Measurements from ENCODE around the gene RSRP1.
"Not testable (repeated sequence)": the region's sequence is repeated elsewhere in the genome, so short reads cannot be mapped to it uniquely, and the experiment has no call there.

Gene RSRP1

GRCh38 chr1:25247024-25247828 is at the start of gene RSRP1:
RSRP1 (minus strand) TSS chr1:25247454; CDS start chr1:25246963, 491 bp downstream.
- peak; percentile 90 for DNase-seq

GRCh38 chr1:25296501-25296900 is 49.2 kb upstream of the RSRP1 start:
- DNase-seq: not testable (repeated sequence)

- not testable (repeated sequence) for DNase-seq
Measured at GRCh38 chr1:25294889-25295826, 47.9 kb upstream of the RSRP1 start.

- not testable (repeated sequence) for DNase-seq
Measured at GRCh38 chr1:25293426-25293825, 46.2 kb upstream of the RSRP1 start.

- DNase-seq: not testable (repeated sequence)
Measured at GRCh38 chr1:25290043-25290442, 42.8 kb upstream of the RSRP1 start.

GRCh38 chr1:25288573-25289101 is 41.4 kb upstream of the RSRP1 start:
- DNase-seq: not testable (repeated sequence)

GRCh38 chr1:25287164-25287563 is 39.9 kb upstream of the RSRP1 start:
- DNase-seq: peak; percentile 17

- not testable (repeated sequence) for DNase-seq
Measured at GRCh38 chr1:25285862-25286261, 38.6 kb upstream of the RSRP1 start.

GRCh38 chr1:25279693-25280111 is 32.4 kb upstream of the RSRP1 start:
- not testable (repeated sequence) for DNase-seq

- DNase-seq: not testable (repeated sequence)
Measured at GRCh38 chr1:25278790-25279189, 31.5 kb upstream of the RSRP1 start.

GRCh38 chr1:25278358-25278757 is 31.1 kb upstream of the RSRP1 start:
- not testable (repeated sequence) for DNase-seq

GRCh38 chr1:25277295-25277694 is 30.0 kb upstream of the RSRP1 start:
- DNase-seq: not testable (repeated sequence)

- DNase-seq: not testable (repeated sequence)
Measured at GRCh38 chr1:25275648-25276047, 28.4 kb upstream of the RSRP1 start.

GRCh38 chr1:25272238-25272637 is 25.0 kb upstream of the RSRP1 start, which contains the start of gene RHD:
RHD (plus strand) TSS chr1:25272509; CDS start chr1:25272548, 39 bp downstream.
- DNase-seq: not testable (repeated sequence)

GRCh38 chr1:25268143-25268760 is 21.0 kb upstream of the RSRP1 start:
- DNase-seq: not testable (repeated sequence)

- DNase-seq: peak; percentile 15
Measured at GRCh38 chr1:25267288-25268142, 20.3 kb upstream of the RSRP1 start.

GRCh38 chr1:25266554-25267287 is 19.5 kb upstream of the RSRP1 start:
- not testable (repeated sequence) for DNase-seq

- DNase-seq: not testable (repeated sequence)
Measured at GRCh38 chr1:25260336-25260735, 13.1 kb upstream of the RSRP1 start.

GRCh38 chr1:25259813-25260212 is 12.6 kb upstream of the RSRP1 start:
- DNase-seq: not testable (repeated sequence)

- DNase-seq: no peak
Measured at GRCh38 chr1:25257196-25257595, 9.9 kb upstream of the RSRP1 start.

- DNase-seq: no peak
Measured at GRCh38 chr1:25256578-25256965, 9.3 kb upstream of the RSRP1 start.

All from NCI-H1436 treated with DMSO at 0.1 percent for 48 hours (cell line).